Right renal pelvis (tissue), 4 donors: Measurements from ENCODE around the gene MLH3. TPM values are rescaled to one million over a fixed set of nuclear protein-coding genes. Genes with fewer than 3 reads are reported as not detected.
A peak's percentile ranks its signal among the peaks of the same experiment; 100 is the strongest.

ENCODE experiments used
- DNase-seq, 4 donors: peaks; one replicate each; pipeline ENCODE4 v3.0.0-alpha.2; 2013; ENCODE audit warnings: low read depth in 4 of 4, low spot score in 3 of 4, missing footprints in 1 of 4
- polyA plus RNA-seq, 4 donors: library from polyadenylated mRNA; unstranded; fragments of 120-200 nt; gene quantifications; one replicate each; pipeline ENCODE4 v1.2.1, GENCODE V29; 2013; ENCODE audit not compliant: insufficient read length in 4 of 4

The MLH3 gene
- 10 to 100 TPM; 30.8 to 36.8 (median 35.0) TPM for polyA plus RNA-seq

DNA sequence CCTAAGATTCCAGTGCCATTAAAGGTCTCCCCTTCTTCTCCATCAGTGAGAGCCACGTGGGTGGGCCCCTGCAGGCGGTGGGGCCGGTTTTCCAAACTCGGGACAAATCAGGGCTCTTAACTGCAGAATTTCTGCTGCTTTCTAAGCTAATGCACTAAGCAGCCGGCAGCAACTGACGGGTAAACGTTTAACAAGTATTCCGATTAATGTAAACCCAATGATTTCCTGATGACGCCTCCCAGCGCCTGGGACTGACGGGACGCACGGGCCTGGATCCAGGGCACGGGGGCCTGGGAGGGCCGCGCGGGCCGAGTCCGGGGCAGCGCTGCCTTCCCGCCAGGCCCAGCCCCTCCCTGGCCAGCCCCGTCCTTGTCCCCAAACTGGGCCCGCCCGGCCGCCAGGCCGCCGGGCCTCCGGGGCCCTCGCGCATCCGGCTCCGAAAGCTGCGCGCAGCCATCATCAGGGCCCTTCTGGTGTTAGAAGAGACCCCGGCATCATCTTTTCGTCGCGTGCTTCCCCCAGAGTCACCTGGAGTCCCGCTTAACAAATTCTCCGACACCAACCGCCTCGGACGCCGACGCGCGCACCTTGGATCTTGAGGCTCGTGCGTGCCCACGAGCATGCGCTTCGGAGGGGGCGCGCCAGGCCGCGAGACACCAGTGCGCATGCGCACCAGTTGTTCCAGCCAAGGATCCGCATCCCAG lies at the start of gene MLH3:
Gene MLH3, minus strand, starts transcription at position 616 of the 704 bp plus-strand sequence. CDS start 1,812 bp downstream, outside the sequence.
- DNase-seq = peak; percentile 80 to 93 (median 82)

DNA sequence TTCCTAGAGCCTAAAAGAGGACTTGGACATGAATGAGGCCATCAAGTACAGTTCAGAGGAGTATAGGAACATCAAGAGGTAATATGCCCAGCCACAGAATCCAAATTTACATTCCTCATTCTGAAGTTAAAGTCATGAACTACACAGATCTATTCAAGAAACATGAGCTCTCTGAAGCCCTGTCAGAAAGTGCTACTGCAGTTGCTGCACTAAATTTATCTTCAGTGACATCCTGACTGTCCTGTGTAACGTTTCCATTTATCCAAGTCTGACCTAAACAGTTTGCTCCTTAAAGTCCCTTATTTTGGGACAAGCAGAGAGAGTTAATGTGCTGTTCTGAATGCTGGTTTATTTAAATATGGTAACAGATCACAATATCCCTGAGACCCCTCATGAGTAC lies 47.4 kb upstream of the MLH3 start:
- DNase-seq = no peak

DNA sequence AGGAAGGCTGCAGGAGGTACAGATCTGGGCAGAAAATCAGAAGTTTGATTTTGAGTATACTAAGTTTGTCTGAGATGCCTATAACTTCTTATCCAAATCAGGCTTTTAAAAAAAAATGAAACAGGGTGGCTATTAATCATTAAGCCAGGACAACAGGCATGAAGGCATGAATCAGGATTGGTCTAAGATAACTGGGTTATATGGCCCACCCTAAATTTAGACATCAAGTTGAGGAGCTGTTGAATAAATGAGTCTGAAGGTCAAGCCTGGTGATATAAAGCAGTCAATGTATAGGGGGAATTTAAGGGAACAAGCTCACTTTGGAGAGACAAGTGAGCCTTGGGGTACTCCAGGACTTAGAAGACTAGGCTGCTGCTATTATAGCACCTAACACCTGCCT lies 46.9 kb upstream of the MLH3 start:
- DNase-seq = no peak

DNA sequence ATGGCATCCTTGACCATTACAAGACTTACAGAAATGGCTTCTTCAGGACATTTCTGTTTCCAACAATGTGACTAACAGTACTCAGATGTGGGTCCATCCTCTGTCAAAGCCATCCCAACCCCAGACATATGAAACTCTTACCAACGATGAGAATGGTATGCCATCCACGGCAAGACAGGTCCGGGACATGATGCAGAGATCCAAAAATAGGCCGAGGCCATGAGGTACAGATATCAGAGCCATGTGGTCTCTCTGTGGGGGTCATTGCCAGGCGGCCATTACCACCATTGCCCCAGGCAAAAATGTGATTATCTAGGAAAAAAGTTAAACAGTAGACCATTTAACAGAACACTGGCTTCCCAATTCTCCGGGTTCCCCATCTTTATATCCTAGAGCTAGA lies 45.7 kb upstream of the MLH3 start:
- no peak for DNase-seq

DNA sequence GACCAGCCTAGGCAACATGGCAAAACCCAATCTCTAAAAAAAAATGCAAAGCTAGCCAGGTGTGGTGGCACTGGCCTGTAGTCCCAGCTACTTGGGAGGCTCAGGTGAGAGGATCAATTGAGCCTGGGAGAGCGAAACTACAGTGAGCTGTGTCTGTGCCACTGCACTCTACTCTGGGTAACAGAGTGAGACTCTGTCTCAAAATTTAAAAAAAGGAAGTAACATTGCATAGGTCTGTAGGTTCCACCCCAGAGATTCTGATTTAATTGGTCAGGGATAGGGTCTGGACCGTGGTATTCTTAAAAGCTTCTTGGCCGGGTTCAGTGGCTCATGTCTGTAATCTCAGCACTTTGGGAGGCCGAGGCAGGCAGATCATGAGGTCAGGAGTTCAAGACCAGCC lies 44.4 kb upstream of the MLH3 start:
- no peak for DNase-seq

DNA sequence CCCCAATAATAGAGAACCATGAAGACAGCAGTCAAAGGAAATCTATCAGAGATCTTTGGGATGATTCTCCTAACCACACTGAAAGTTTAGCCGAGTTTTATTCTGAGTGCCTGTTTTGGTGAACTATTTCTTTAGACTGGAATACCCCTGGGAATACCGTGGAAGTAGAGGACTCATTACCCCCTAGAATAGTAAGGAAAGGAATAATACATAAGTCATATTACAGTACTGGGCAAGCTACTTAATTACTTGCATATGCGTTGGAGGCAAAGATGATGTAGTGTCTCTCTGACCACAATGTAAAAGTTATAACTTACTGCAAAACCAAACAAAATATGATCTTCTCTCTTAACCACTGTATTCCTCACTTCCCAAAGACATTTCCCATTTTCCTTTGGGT lies 43.6 kb upstream of the MLH3 start:
- no peak for DNase-seq

DNA sequence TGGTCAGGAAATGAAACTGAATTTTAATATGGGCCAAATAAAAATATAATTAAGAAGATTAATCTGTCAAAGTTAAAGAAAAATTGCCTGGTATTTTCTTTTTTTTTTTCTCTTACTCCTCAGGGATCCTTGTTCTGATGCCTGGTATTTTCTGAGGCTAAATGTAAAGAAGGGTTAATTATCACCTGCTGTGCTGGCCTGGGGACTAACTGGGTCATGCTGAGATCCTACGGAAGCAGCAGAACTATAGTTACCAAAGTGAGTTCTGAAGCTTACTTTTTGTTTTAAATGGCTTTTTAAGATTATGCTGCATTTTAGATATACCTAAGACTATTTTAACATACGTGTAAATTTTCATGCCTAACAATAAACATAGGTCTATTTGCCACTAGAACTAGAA lies 41.4 kb upstream of the MLH3 start:
- no peak for DNase-seq

DNA sequence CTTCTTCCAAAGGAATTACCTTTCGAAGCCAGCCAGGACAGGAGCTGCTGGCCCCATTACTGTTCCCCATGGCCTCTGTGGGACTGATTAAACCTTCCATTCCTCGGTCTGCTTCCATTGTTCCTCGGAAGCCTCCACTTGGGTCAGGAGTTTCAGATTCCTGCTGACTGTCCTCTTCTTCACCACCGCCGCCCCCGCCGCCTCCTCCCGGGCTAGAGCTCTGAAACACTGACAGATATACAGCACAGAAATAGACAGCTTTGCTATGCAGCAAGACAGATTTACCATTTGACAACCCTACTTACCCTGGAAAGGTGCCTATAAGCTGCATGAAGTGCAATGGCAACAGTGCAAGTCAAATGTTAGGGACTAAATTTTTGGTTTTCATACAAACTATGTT lies 40.0 kb upstream of the MLH3 start:
- DNase-seq = no peak

DNA sequence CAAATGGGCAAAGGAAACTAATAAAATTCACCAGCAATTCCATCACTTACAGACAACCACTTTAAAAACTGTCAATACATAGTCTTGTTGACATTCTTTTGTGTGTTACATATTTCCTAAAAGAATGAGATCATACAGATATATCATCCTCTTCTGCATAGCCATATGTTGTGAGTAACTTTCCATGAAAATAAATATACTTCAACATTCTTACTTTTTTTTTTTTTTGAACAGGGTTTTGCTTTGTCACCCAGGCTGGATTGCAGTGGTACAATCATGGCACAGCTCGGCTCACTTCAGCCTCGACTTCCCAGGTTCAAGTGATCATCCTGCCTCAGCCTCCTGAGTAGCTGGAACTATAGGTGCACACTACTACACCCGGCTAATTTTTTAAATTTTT lies 39.1 kb upstream of the MLH3 start:
- no peak for DNase-seq

DNA sequence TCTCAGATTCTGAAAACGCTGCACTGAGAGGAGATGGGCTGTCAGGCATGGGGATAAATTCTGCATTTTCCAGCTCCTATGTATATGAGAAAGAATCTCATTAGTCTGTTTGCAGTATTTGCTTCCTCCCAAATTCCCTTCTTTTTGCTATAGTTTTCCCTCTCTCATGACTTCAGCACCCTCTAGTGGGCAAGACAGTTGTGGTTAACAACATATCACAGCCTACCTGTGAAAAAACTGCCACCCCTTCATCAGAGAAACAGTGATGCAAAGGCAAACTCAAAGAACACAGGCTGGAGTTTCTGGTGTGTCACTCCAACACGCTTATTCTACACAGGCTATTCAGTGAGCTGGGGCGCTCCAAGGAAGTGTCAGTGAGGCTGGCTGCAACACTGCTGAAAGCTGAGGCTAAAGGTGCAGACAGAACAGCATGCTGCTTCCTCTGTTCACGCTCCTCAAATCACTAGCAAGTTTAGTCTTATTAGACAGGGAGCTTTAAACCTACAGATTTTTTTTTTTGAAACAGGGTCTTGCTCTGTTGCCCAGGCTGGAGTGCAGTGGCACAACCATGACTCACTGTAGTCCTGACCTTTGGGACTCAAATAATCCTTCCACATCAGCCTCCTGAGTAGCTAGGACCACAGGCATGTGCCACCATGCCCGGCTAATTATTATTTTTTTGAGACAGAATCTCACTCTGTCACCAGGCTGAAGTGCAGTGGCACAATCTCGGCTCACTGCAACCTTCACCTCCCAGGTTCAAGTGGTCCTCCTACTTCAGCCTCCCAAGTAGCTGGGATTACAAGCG lies 37.5 kb upstream of the MLH3 start:
- DNase-seq = peak in 3 of 4 donors; percentile 47 to 52 (median 48)

DNA sequence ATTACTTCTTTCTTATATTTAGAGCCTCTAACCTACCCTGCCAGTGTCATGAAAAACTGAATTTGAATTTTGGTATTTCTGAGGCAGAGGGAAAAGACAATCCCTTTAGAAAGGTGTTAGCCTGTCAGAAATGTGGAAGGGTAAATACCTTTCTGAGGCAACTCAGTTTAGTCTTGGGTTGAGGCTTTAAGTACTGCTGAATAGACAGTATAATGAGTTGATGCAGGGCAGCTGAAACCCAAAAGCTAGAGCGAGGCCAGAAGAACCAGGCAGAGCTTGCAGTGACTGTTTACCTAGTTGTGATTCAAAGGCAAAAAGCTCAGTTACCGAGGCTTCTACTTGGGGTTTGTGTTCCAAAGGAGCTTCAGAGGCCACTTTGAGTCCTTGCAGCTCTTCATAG lies 36.9 kb upstream of the MLH3 start:
- DNase-seq = no peak

DNA sequence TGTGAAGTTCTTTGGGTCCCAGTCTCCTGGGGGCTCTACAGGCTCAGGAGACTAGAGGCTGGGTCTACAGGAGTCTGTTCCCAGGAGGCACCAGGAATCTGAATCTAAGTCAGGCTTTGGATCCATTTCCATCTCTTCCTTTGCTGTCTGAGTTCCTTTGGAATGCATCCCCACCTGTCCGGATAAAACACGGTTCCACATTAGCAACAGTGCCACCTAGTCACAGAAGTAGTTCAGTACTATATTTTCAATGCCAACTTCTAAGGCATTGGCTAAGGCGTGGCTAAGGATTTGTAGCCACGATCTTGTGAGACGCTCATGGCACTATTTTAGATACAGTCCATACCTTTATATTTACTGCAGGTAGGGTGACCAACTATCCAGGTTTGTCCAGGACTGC lies 33.2 kb upstream of the MLH3 start:
- no peak for DNase-seq

DNA sequence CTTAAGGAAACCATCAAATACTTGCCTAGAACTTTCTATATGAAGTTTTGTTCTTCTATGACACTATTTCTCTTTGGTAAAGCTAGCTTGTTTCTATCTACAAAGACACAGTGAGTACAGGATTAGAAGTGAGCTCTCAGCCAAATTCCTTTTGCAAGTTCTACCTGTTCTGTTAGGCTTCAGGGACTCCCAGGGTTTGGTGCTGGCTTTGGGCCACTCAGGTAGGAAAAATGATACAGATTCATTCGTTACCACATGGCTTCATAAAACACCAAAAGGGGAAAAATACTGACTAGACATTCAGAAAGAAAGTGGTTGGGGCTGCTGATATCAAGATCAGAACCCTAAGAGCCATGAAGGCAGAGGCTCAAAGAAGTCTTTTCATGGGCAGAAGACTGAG lies 32.0 kb upstream of the MLH3 start:
- DNase-seq = no peak

DNA sequence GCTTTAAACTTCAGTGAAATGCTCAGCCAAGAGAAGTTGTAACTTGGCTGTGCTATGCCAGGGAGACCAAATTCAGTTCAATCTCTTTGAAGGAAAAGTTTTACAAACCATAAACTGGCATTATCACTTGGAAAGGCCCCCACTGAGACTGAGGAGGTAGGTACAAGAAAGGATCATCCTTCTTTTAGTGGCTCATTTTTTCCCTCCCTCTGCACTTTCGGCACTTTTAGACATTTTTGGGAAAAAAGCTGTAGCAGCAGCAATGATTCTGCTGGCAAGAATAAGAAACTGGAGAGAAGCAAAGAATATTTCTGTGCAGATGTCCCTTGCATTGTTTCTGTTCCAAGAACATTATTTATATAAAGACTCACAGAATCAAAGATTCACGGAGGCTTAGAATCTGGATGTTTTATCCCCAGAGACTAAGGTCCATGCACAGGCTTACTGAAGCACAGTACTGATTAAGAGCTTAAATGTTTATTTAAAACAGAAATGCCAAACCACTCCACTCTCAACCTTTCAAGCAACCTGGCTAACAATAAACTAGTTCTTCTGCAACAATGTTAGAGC lies 30.5 kb upstream of the MLH3 start:
- DNase-seq = no peak

DNA sequence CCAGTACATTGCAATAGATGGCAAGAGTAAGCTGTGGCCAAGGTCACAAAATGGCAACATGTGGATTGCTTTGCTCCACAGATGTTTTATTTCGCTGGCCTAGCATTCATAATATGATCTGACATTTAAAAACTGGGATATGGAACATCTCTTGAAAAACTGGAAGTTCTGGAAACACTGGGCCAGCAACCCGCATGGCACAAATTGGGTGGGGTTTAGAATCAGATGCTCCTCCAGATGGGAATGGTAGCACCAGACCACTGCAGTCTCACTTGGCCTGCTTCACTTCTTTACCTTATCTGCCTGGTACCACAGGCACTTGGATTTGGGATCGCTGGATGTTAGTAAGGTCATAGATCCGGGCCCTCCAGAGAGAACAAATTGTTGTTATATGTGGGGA lies 28.3 kb upstream of the MLH3 start:
- no peak for DNase-seq

DNA sequence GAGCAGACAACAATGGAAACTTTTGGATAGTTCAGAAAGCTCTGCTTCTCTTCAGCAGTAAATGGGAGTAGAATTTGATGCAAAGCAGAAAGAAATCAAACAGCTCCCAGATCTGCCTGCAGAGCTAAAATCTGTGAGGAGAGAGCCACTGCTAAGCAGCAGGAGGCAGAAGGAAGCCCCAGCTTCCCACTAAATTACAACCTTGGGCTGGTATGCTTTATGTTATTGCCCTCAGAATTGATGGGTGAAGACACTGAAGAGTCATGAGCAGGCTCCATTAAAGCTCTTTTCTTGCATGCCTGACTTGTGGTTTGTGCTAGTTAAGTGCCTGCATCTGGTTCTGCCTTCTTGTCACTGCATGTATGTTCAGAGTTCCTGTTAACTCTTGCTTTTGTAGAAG lies 26.5 kb upstream of the MLH3 start:
- DNase-seq = no peak

DNA sequence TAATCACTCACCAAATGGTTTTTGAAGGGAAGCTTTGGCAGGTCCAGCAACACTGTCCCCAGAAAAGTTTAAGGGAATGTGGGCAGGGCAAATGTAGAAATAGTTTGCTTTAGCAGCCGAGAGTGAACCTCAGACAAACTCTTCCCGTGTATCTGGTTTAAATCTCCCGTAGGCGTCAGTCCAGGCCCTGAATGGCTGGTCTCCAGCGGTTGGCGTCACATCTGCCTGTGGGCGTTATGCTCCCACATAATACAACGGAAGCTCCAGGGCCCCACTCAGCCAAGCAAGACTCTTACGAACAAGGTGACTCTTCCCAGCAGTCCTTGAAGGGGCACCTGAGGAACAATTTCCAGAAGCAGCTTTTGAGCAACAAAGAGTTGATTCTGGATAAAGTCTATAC lies 19.1 kb upstream of the MLH3 start:
- DNase-seq = no peak

DNA sequence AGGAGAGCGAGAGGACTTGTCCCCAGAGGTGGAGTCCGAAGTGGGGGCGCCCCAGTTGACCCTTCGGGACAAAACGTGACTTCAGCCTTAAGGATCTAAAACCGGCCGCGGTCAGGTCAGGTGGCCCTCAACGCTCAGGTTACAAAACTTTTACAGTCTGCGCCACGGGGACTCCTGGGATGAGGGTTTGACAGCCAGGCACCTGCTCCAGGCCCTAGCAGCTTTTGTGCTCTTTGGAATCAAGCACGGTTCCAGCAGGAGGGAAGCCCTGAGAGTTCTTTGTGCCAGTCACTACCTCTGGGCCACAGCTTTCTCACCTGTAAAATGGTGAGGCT lies 18.5 kb upstream of the MLH3 start:
- no peak for DNase-seq

DNA sequence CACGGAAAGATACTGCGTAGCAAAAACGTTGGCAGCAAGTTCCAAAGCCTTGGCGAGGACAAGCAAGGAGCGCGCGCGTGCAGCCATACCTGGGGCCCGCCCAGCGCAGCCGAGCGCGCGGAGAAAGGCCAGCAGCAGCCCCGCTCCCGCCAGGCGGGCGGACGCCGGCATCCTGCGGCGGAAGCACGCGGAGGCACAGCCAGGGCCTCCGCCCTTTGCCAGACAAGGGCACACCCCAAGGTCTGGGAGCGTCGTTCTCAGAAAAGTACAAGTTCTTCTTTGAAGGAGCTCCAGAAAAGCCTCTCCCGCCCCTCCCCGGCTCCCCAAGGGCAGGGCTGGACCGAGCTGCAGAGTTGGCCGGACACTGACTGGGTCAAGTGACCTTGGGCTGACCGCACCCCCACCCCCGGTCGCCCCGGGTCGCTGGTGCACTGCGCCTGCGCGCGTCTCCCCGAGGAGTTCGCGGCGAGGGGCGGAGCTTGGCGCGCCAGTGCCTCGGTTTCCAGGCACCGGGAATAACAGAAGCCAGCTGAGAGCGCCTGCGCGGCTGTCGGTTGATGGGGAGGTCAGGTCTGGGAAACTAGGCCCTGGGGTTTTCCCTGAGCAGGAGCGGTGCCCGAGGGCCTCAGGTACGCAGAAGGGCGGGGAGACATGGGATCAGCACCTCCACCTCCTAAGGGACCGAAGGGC lies 18.0 kb upstream of the MLH3 start, which contains the start of gene ZC2HC1C:
Gene ZC2HC1C, plus strand, starts transcription at position 521 of the 690 bp plus-strand sequence. CDS start 933 bp downstream, outside the sequence.
- DNase-seq = peak; percentile 81 to 87 (median 86)

DNA sequence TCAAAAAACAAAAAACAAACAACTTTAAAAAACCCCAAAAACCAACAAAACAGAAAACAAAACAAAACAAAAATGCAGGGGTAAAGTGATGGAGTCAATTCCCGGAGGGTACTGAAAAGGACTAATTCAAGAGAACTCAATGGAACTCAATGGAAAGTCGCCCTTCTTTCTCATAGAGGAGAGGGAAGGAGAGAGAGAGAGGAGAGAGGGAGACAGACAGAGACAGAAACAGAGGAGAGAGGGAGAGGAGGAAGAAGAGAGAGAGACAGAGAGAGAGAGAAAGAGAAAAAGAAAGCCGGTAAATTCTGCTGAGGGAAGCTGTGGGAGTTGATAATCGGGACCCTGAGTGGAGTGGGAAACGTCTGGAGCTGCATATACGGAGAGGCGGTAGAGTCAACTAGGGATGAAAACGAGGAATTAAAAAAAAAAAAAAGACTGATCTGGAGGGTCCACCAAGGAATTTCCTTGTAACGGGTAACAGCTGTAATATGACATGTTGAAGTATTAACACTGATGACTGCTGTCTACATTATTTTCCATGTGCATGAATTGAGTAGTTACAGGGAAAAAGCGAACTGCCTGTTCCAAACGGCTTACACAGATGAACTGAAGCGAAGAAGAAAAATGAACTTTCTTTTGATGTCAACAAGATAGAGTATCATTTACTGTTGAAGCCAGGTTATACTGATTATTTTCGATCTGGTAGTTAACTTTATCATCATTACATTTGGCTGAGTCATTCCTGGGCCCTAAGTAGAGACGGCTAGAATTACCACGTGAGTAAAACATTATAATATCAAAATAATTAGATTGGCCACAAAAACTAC lies 17.2 kb upstream of the MLH3 start:
- peak in 1 of 4 donors; percentile 29 for DNase-seq
